ENCODE data around the gene ZNF77. TPM values are rescaled to one million over a fixed set of nuclear protein-coding genes. Genes with fewer than 3 reads are reported as not detected.

ZNF77 gene
- total RNA-seq, 1 donor from 2014 or later, result 9.9 TPM

GRCh38 chr19:2982561-2982960, 37.8 kb upstream of the ZNF77 start:
- Mint-ChIP-seq H3K27ac (no peak overlapping the region), H3K4me1 (peaks cover 42% of the 10 kb centered on the region), H3K36me3 (no peaks in the 10 kb centered on the region), H3K9me3 (no peaks in the 10 kb centered on the region), H3K4me3 (no peak overlapping the region), H3K27me3 (ENCODE audit: low read depth) (peaks cover 2% of the 10 kb centered on the region)
- DNase-seq (ENCODE audit: low spot score in 2 of 2, unreplicated experiment in 2 of 2), result no peak
- no peak for TF ChIP-seq CTCF (IDR thresholded peaks at IDR 0.05; ENCODE audit: unreplicated experiment)

- DNase-seq (ENCODE audit: low spot score in 2 of 2, unreplicated experiment in 2 of 2), result no peak
- Mint-ChIP-seq H3K4me1 (peaks cover 38% of the 10 kb centered on the region), H3K27ac (no peak overlapping the region), H3K4me3 (no peak overlapping the region), H3K9me3 (no peaks in the 10 kb centered on the region), H3K27me3 (ENCODE audit: low read depth) (peaks cover 3% of the 10 kb centered on the region), H3K36me3 (no peaks in the 10 kb centered on the region)
- TF ChIP-seq CTCF (IDR thresholded peaks at IDR 0.05; ENCODE audit: unreplicated experiment), result no peak
Observed at GRCh38 chr19:2981898-2982297, 37.1 kb upstream of the ZNF77 start.

GRCh38 chr19:2978772-2979171, 34.0 kb upstream of the ZNF77 start:
- no peak for DNase-seq (ENCODE audit: low spot score in 2 of 2, unreplicated experiment in 2 of 2)
- H3K4me1 Mint-ChIP-seq, result peaks cover 42% of the 10 kb centered on the region
- no peak for TF ChIP-seq CTCF (IDR thresholded peaks at IDR 0.05; ENCODE audit: unreplicated experiment)
- H3K36me3 Mint-ChIP-seq, result no peaks in the 10 kb centered on the region
- H3K9me3 Mint-ChIP-seq, result no peaks in the 10 kb centered on the region
- H3K4me3 Mint-ChIP-seq, result no peak overlapping the region
- H3K27me3 Mint-ChIP-seq (ENCODE audit: low read depth), result peaks cover 14% of the 10 kb centered on the region
- H3K27ac Mint-ChIP-seq, result no peak overlapping the region

GRCh38 chr19:2978166-2978767, 33.5 kb upstream of the ZNF77 start:
- no peak for DNase-seq (ENCODE audit: low spot score in 2 of 2, unreplicated experiment in 2 of 2)
- Mint-ChIP-seq H3K36me3 (no peaks in the 10 kb centered on the region), H3K4me3 (no peak overlapping the region), H3K4me1 (peaks cover 40% of the 10 kb centered on the region), H3K27me3 (ENCODE audit: low read depth) (peaks cover 14% of the 10 kb centered on the region), H3K27ac (no peak overlapping the region), H3K9me3 (no peaks in the 10 kb centered on the region)
- TF ChIP-seq CTCF (IDR thresholded peaks at IDR 0.05; ENCODE audit: unreplicated experiment), result no peak

GRCh38 chr19:2977746-2978138, 33.0 kb upstream of the ZNF77 start:
- TF ChIP-seq CTCF (IDR thresholded peaks at IDR 0.05; ENCODE audit: unreplicated experiment), result no peak
- Mint-ChIP-seq H3K4me1 (peaks cover 35% of the 10 kb centered on the region), H3K4me3 (peak overlapping the region; percentile 86), H3K9me3 (no peaks in the 10 kb centered on the region), H3K36me3 (no peaks in the 10 kb centered on the region), H3K27ac (no peak overlapping the region), H3K27me3 (ENCODE audit: low read depth) (peaks cover 14% of the 10 kb centered on the region)
- no peak for DNase-seq (ENCODE audit: low spot score in 2 of 2, unreplicated experiment in 2 of 2)
